GM12872 (cell line): Measurements from ENCODE around the gene C9orf50.

Experiments used
- CTCF ChIP-seq: IDR thresholded peaks from 3 replicates; pipeline ENCODE4 v1.5.1; 2011; ENCODE audit warnings: low read depth, mild to moderate bottlenecking, low read length, moderate library complexity; ENCODE audit not compliant: insufficient read depth

The C9orf50 gene

GRCh38 chr9:129610473-129611306 lies 10.2 kb downstream of the C9orf50 start:
- peak; percentile 84 for TF ChIP-seq CTCF

GRCh38 chr9:129610213-129610472 lies 10.8 kb downstream of the C9orf50 start:
- no peak for TF ChIP-seq CTCF

- no peak for TF ChIP-seq CTCF
These were observed 11.3 kb downstream of the C9orf50 start for GRCh38 chr9:129609486-129610212.

- no peak for TF ChIP-seq CTCF
These were observed 12.1 kb downstream of the C9orf50 start for GRCh38 chr9:129608561-129609481.

- TF ChIP-seq CTCF, result no peak
These were observed 13.9 kb downstream of the C9orf50 start for GRCh38 chr9:129607027-129607387.

- TF ChIP-seq CTCF, result no peak
These were observed 14.5 kb downstream of the C9orf50 start for GRCh38 chr9:129606161-129607026.
